IMR-90 (cell line): ENCODE measurements around the gene CAMKMT. TPM values are rescaled to one million over a fixed set of nuclear protein-coding genes. Genes with fewer than 3 reads are reported as not detected.

Experiments
- ATAC-seq: fragments of 200-7000 bp; cut with Tn5 transposase; 2 replicates; pipeline ENCODE4 v1.9.1; 2020; ENCODE audit warnings: low read depth, mild to moderate bottlenecking, moderate library complexity
- BruUV-seq: library from RNA; stranded (reverse); fragments of 400-500 nt; replicated peaks from 2 replicates; lab custom pipeline; 2021; lab: Mats Ljungman, UMichigan
- CTCF ChIA-PET: fragments of 300-600 bp; formaldehyde crosslinking; extraction: SDS; loops from one replicate; lab custom pipeline; 2021; ENCODE audit warnings: antibody characterized with exemption; lab: Yijun Ruan, JAX
- POLR2A ChIA-PET: fragments of 300-600 bp; sonication (Branson Sonifier 250); formaldehyde crosslinking; loops from one replicate; lab custom pipeline; 2022; ENCODE audit warnings: antibody characterized with exemption; ENCODE audit not compliant: unreplicated experiment; lab: Charles Lee
- DNase-seq: peaks from one replicate; pipeline ENCODE4 v3.0.0; 2013
- H2AFZ ChIP-seq: replicated peaks from 2 replicates; pipeline ENCODE3; 2013; ENCODE audit warnings: low read length, mild to moderate bottlenecking; ENCODE audit not compliant: poor library complexity
- H2AK5ac ChIP-seq: 2 replicates; pipeline ENCODE4 v1.6.1; 2013; ENCODE audit warnings: low read depth, low read length, inconsistent platforms
- H2AK9ac ChIP-seq: replicated peaks from 2 replicates; pipeline ENCODE3; 2013; ENCODE audit warnings: mild to moderate bottlenecking, low read depth, low read length, moderate library complexity; ENCODE audit not compliant: poor library complexity
- H2BK120ac ChIP-seq: 2 replicates; pipeline ENCODE4 v1.6.1; 2013; ENCODE audit warnings: low read depth, low read length, inconsistent platforms
- H2BK15ac ChIP-seq: 3 replicates; pipeline ENCODE4 v1.6.1; 2013; ENCODE audit warnings: low read depth, low read length, inconsistent platforms
- H2BK20ac ChIP-seq: 2 replicates; pipeline ENCODE4 v1.6.1; 2013; ENCODE audit warnings: low read depth, mild to moderate bottlenecking, inconsistent platforms, low read length, moderate library complexity
- H2BK5ac ChIP-seq: 2 replicates; pipeline ENCODE4 v1.6.1; 2013; ENCODE audit warnings: mild to moderate bottlenecking, low read depth, low read length, inconsistent platforms; ENCODE audit not compliant: poor library complexity, severe bottlenecking
- H3K14ac ChIP-seq: replicated peaks from 2 replicates; pipeline ENCODE4 v1.6.1; 2013; ENCODE audit warnings: low read depth, low read length, inconsistent platforms
- H3K18ac ChIP-seq: 2 replicates; pipeline ENCODE4 v1.6.1; 2013; ENCODE audit warnings: low read depth, low read length, control low read depth
- H3K23ac ChIP-seq: 2 replicates; pipeline ENCODE4 v1.6.1; 2013; ENCODE audit warnings: low read depth, low read length, inconsistent platforms
- H3K27ac ChIP-seq: 2 replicates; pipeline ENCODE4 v1.5.1; 2013; ENCODE audit warnings: mild to moderate bottlenecking, control low read depth, low read length; ENCODE audit not compliant: insufficient read depth
- H3K27me3 ChIP-seq: 2 replicates; pipeline ENCODE4 v1.6.1; 2013; ENCODE audit warnings: low read length; ENCODE audit not compliant: control insufficient read depth, insufficient read depth
- H3K36me3 ChIP-seq: 2 replicates; pipeline ENCODE4 v1.6.1; 2013; ENCODE audit warnings: low read length, mixed read lengths; ENCODE audit not compliant: control insufficient read depth, insufficient read depth
- H3K4ac ChIP-seq: 2 replicates; pipeline ENCODE4 v1.6.1; 2013; ENCODE audit warnings: low read depth, low read length, inconsistent platforms
- H3K4me1 ChIP-seq: 2 replicates; pipeline ENCODE4 v1.6.1; 2013; ENCODE audit warnings: low read length, mixed read lengths; ENCODE audit not compliant: control insufficient read depth, insufficient read depth
- H3K4me2 ChIP-seq: 2 replicates; pipeline ENCODE4 v1.6.1; 2013; ENCODE audit warnings: low read depth, mild to moderate bottlenecking, control low read depth, low read length, moderate library complexity
- H3K4me3 ChIP-seq: 2 replicates; pipeline ENCODE4 v1.5.1; 2013; ENCODE audit warnings: low read depth, mild to moderate bottlenecking, control low read depth, low read length, moderate library complexity; ENCODE audit not compliant: insufficient read depth
- H3K56ac ChIP-seq: 2 replicates; pipeline ENCODE4 v1.6.1; 2013; ENCODE audit warnings: low read length, inconsistent platforms; ENCODE audit not compliant: insufficient read depth; ENCODE audit errors: extremely low read depth
- H3K79me1 ChIP-seq, 2 experiments: 2 replicates each; pipeline ENCODE4 v1.6.1; 2013; ENCODE audit warnings: low read length in 2 of 2, inconsistent platforms in 1 of 2, low read depth in 1 of 2
- H3K9ac ChIP-seq: 2 replicates; pipeline ENCODE4 v1.6.1; 2013; ENCODE audit warnings: low read depth, low read length, control low read depth
- H3K9me1 ChIP-seq: 2 replicates; pipeline ENCODE4 v1.6.1; 2013; ENCODE audit warnings: low read length, inconsistent platforms; ENCODE audit not compliant: insufficient read depth
- H3K9me3 ChIP-seq: 2 replicates; pipeline ENCODE4 v1.6.1; 2013; ENCODE audit warnings: low read length; ENCODE audit not compliant: control insufficient read depth, insufficient read depth
- H4K20me1 ChIP-seq: 2 replicates; pipeline ENCODE4 v1.6.1; 2013; ENCODE audit warnings: low read length, inconsistent platforms; ENCODE audit not compliant: insufficient read depth
- H4K5ac ChIP-seq: 2 replicates; pipeline ENCODE4 v1.6.1; 2013; ENCODE audit warnings: mild to moderate bottlenecking, low read depth, low read length, control low read depth
- H4K8ac ChIP-seq, 2 experiments: 2 replicates each; pipeline ENCODE4 v1.6.1; 2013; ENCODE audit warnings: low read depth in 2 of 2, low read length in 2 of 2, control low read depth in 1 of 2, inconsistent platforms in 1 of 2
- H4K91ac ChIP-seq: 2 replicates; pipeline ENCODE4 v1.6.1; 2013; ENCODE audit warnings: low read depth, low read length, inconsistent platforms; ENCODE audit not compliant: insufficient read depth
- CEBPB ChIP-seq: IDR thresholded peaks from 2 replicates; pipeline ENCODE4 v1.6.1; 2012; ENCODE audit warnings: low read depth, low read length, improper control_type of control experiment
- CHD1 ChIP-seq: IDR thresholded peaks from 2 replicates; pipeline ENCODE4 v1.6.1; 2012; ENCODE audit warnings: low read depth, low read length, improper control_type of control experiment
- CTCF ChIP-seq: conservative IDR thresholded peaks from 2 replicates; pipeline ENCODE4 v1.5.1; 2012; ENCODE audit warnings: mild to moderate bottlenecking, low read depth, low read length, improper control_type of control experiment
- ELK1 ChIP-seq: fragments of 150-350 bp; IDR thresholded peaks from 2 replicates; pipeline ENCODE4 v1.6.1; 2016; ENCODE audit warnings: low read depth, mild to moderate bottlenecking, low read length, moderate library complexity, borderline replicate concordance
- FOS ChIP-seq: fragments of 150-350 bp; IDR thresholded peaks from 2 replicates; pipeline ENCODE4 v1.6.1; 2016; ENCODE audit warnings: low read depth, low read length
- MAZ ChIP-seq: IDR thresholded peaks from 2 replicates; pipeline ENCODE4 v1.6.1; 2012; ENCODE audit warnings: low read depth, mild to moderate bottlenecking, low read length, improper control_type of control experiment, moderate library complexity, borderline replicate concordance
- NFE2L2 ChIP-seq: fragments of 150-350 bp; IDR thresholded peaks from 2 replicates; pipeline ENCODE4 v1.6.1; 2016; ENCODE audit warnings: low read depth, mild to moderate bottlenecking, low read length
- RCOR1 ChIP-seq: IDR thresholded peaks from 2 replicates; pipeline ENCODE4 v1.6.1; 2012; ENCODE audit warnings: mild to moderate bottlenecking, low read length, improper control_type of control experiment; ENCODE audit not compliant: insufficient replicate concordance
- WGBS, 2 experiments: methylation state at CpG; one replicate each; pipeline versions ENCODE4 v1.1.5 to v1.1.7; 2013; ENCODE audit warnings: missing lambda C conversion rate in 2 of 2; ENCODE audit not compliant: insufficient read length in 1 of 2; ENCODE audit errors: extremely low coverage in 2 of 2; 5-methylcytosine and 5-hydroxymethylcytosine counted together
- dilution Hi-C: fragments of 300-500 bp; cut with HindIII; formaldehyde crosslinking; loops from one replicate; pipeline ENCODE4 v1.14.3; 2018; ENCODE audit warnings: low sequenced_read_pairs; ENCODE audit not compliant: unreplicated experiment
- in situ Hi-C: fragments of 300-500 bp; cut with MboI; formaldehyde crosslinking; loops from 3 replicates; pipeline ENCODE4 v1.14.3; 2019; ENCODE audit warnings: low sequenced_read_pairs, inconsistent platforms, mixed read lengths
- intact Hi-C: fragments of 100-400 bp; cut with micrococcal nuclease; formaldehyde crosslinking; loops from 2 replicates; pipeline ENCODE4 v1.10.0; 2022
- polyA plus RNA-seq, 3 experiments: library from polyadenylated mRNA; depleted of rRNA; stranded (reverse); fragments of >200 nt; gene quantifications; 2 replicates each; pipeline ENCODE4 v1.2.3, GENCODE V29; 2012; ENCODE audit warnings: low replicate concordance in 1 of 3
- total RNA-seq: library from RNA; depleted of rRNA; stranded (reverse); fragments of >200 nt; gene quantifications from 2 replicates; pipeline ENCODE4 v1.2.3, GENCODE V29; 2012

CAMKMT gene
- total and polyA plus RNA-seq, 2 of the 4 experiments (the other 2 are of a cell fraction), result 4.4 to 6.8 TPM

- DNase-seq (no peak), ATAC-seq (no peak)
- ChIA-PET CTCF (interaction anchor here (0.6 to 0.8 kb wide), 2 partner anchors 25 to 179 kb away, joined by 3 to 4 read pairs; no protein-coding TSS in a partner anchor), POLR2A (no interaction called here)
- Histone ChIP-seq H4K91ac (no peak overlapping the region), H3K9me3 (no peaks in the 10 kb centered on the region), H2AFZ (no peak overlapping the region), H3K56ac (no peak overlapping the region), H3K9ac (no peak overlapping the region), H3K4me3 (no peak overlapping the region), H2AK9ac (no peak overlapping the region), H4K8ac (no peak overlapping the region), H2BK120ac (no peak overlapping the region), H3K4ac (no peak overlapping the region), H2BK5ac (no peak overlapping the region), H3K18ac (no peak overlapping the region), H2BK15ac (no peak overlapping the region), H3K27me3 (peaks cover 2% of the 10 kb centered on the region; the same call in 1 of the 2 replicates), H2BK20ac (no peak overlapping the region), H3K4me2 (no peak overlapping the region), H3K79me1 (no peaks in the 10 kb centered on the region), H3K23ac (no peak overlapping the region), H4K5ac (no peak overlapping the region), H3K14ac (no peak overlapping the region), H3K4me1 (no peaks in the 10 kb centered on the region), H4K20me1 (no peaks in the 10 kb centered on the region), H3K9me1 (no peaks in the 10 kb centered on the region), H3K27ac (no peak overlapping the region), H2AK5ac (no peak overlapping the region), H3K36me3 (no peaks in the 10 kb centered on the region)
- no CpG with 5 or more reads among the region's 12 CpGs for WGBS, 2 experiments
- intact Hi-C loops, result no loop called here
- in situ Hi-C loops, result no loop called here
- TF ChIP-seq RCOR1 (no peak), CTCF (no peak), MAZ (no peak), FOS (no peak), CEBPB (no peak), NFE2L2 (no peak), ELK1 (no peak), CHD1 (no peak)
- dilution Hi-C loops, result no loop called here
- BruUV-seq, result no TSS peak
These were observed 383.5 kb downstream of the CAMKMT start for GRCh38 chr2:44744961-44745892.
